Breast epithelium (tissue), 3 donors: ENCODE results near the gene SLC2A4RG.

Source experiments
- POLR2A ChIP-seq: fragments of 450-650 bp; IDR thresholded peaks from one replicate; pipeline ENCODE4 v1.6.1; 2016; ENCODE audit warnings: antibody characterized with exemption, mild to moderate bottlenecking, moderate library complexity
- POLR2AphosphoS5 ChIP-seq, 3 donors: sonication (generic); formaldehyde crosslinking; IDR thresholded peaks; one replicate each; pipeline ENCODE4 v1.6.1; 2017; ENCODE audit warnings: antibody characterized with exemption in 3 of 3
- TF ChIP-seq, protein P1 (sequence below), 3 donors: fragments of 450-650 bp; IDR thresholded peaks; one replicate each; pipeline ENCODE4 v1.5.1; 2016 to 2017; ENCODE audit warnings: antibody characterized with exemption in 3 of 3, mild to moderate bottlenecking in 3 of 3, moderate library complexity in 3 of 3

DNA sequence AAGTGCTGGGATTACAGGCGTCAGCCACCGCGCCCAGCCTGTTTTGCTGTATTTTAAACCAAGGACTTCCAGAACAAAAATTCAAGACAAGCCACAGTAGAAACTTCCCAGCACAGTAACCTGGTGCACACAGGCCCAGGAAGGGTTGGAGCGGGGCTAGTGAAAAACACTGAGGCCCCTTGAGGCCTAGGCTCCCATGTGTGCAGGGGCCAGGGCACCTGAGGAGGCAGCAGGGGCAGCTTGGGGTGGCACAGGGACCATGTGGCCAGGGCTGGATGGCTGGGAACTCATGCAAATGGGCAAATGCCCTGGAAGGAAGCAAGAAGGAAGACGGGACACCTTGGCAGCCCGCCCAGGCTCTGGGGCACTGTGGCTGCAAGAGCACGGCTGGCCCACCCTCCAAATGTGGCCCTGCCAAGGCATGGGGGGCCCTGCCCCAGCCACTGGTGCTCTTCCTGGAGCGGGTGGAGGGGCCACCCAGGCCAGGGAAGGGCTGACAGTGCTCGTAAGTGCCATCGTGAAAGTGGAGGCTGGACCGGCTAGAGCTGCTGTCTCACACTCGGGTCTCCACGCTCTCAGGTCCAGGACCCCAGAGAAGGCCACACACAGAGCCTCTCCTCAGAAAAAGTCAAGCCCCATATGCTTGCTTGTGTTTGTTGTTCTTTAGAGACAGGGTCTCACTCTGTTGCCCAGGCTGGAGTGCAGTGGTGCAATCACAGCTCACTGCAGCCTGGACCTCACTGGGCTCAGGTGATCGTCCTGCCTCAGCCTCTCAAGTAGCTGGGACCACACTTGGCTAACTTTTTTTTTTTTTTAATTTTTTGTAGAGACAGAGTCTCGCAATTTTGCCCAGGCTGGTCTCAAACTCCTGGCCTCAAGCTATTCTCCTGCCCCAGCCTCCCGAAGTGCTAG is 10.3 kb downstream of the SLC2A4RG start:
- TF ChIP-seq POLR2A (no peak), POLR2AphosphoS5 (IDR thresholded peaks at IDR 0.05) (no peak)
- TF ChIP-seq, protein P1, sequence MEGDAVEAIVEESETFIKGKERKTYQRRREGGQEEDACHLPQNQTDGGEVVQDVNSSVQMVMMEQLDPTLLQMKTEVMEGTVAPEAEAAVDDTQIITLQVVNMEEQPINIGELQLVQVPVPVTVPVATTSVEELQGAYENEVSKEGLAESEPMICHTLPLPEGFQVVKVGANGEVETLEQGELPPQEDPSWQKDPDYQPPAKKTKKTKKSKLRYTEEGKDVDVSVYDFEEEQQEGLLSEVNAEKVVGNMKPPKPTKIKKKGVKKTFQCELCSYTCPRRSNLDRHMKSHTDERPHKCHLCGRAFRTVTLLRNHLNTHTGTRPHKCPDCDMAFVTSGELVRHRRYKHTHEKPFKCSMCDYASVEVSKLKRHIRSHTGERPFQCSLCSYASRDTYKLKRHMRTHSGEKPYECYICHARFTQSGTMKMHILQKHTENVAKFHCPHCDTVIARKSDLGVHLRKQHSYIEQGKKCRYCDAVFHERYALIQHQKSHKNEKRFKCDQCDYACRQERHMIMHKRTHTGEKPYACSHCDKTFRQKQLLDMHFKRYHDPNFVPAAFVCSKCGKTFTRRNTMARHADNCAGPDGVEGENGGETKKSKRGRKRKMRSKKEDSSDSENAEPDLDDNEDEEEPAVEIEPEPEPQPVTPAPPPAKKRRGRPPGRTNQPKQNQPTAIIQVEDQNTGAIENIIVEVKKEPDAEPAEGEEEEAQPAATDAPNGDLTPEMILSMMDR (IDR thresholded peaks at IDR 0.05) = no peak
